ENCODE data around the gene ADA.
"Not testable (repeated sequence)": the region's sequence is repeated elsewhere in the genome, so short reads cannot be mapped to it uniquely, and the experiment has no call there.

The ADA gene

GRCh38 chr20:44590980-44591778, 60.3 kb downstream of the ADA start:
- peaks cover 16% of the 10 kb centered on the region; the same call in 1 of the 2 replicates for H3K36me3 ChIP-seq (ENCODE audit: insufficient read depth, low read length)
- H3K9me2 ChIP-seq (replicated peaks; ENCODE audit: low read depth, low read length) = no peaks in the 10 kb centered on the region
- H4K20me1 ChIP-seq (ENCODE audit: insufficient read depth, low read length, poor library complexity, severe bottlenecking) = no peaks in the 10 kb centered on the region
- no peaks in the 10 kb centered on the region for H3K79me2 ChIP-seq (ENCODE audit: insufficient read depth, low read length)
- no peaks in the 10 kb centered on the region for H3F3A ChIP-seq (ENCODE audit: low read depth)
- H3K27me3 ChIP-seq (ENCODE audit: insufficient read depth, low read length, poor library complexity, severe bottlenecking) = no peaks in the 10 kb centered on the region
- H3K9ac ChIP-seq (ENCODE audit: low read depth, low read length, poor library complexity, severe bottlenecking) = no peak overlapping the region
- TF ChIP-seq, protein P1, sequence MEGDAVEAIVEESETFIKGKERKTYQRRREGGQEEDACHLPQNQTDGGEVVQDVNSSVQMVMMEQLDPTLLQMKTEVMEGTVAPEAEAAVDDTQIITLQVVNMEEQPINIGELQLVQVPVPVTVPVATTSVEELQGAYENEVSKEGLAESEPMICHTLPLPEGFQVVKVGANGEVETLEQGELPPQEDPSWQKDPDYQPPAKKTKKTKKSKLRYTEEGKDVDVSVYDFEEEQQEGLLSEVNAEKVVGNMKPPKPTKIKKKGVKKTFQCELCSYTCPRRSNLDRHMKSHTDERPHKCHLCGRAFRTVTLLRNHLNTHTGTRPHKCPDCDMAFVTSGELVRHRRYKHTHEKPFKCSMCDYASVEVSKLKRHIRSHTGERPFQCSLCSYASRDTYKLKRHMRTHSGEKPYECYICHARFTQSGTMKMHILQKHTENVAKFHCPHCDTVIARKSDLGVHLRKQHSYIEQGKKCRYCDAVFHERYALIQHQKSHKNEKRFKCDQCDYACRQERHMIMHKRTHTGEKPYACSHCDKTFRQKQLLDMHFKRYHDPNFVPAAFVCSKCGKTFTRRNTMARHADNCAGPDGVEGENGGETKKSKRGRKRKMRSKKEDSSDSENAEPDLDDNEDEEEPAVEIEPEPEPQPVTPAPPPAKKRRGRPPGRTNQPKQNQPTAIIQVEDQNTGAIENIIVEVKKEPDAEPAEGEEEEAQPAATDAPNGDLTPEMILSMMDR (conservative IDR thresholded peaks at IDR 0.05; ENCODE audit: low read length) = no peak
- no peak for TF ChIP-seq EZH2phosphoT487 (IDR thresholded peaks at IDR 0.05; ENCODE audit: borderline replicate concordance)
- H2AFZ ChIP-seq (ENCODE audit: low read length) = no peak overlapping the region
- no peak overlapping the region for H3K4me2 ChIP-seq (ENCODE audit: low read depth, low read length, poor library complexity, severe bottlenecking)
- H3K4me1 ChIP-seq (ENCODE audit: insufficient read depth, low read length, poor library complexity, severe bottlenecking) = peaks cover 5% of the 10 kb centered on the region
- H3K4me3 ChIP-seq (ENCODE audit: low read length, poor library complexity, severe bottlenecking) = no peak overlapping the region
- no peaks in the 10 kb centered on the region for H3K9me3 ChIP-seq (ENCODE audit: insufficient read depth, low read depth, low read length)

DNA sequence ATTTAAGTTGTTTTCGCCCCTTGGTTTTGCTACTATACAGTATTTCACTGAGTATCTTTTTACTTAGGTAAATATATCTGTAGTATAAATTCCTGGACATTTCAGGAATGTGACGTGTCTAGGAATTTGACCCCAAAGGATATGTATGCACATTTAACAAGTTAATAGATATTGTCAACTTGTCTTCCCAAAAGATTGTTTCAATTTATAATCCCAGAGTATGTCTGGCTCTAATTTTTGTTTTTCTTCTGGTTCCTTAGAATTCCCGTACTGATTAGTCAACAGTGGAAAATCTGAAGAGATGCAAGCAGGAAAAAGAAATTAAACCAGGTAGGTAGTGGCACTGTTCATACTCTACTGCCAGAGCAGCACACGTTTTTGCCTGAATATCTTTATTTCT, 62.0 kb downstream of the ADA start:
- Histone ChIP-seq H2AFZ (ENCODE audit: low read length) (no peak overlapping the region), H3K36me3 (ENCODE audit: insufficient read depth, low read length) (peaks cover 16% of the 10 kb centered on the region; the same call in 1 of the 2 replicates), H3F3A (ENCODE audit: low read depth) (no peaks in the 10 kb centered on the region), H3K9me2 (replicated peaks; ENCODE audit: low read depth, low read length) (no peaks in the 10 kb centered on the region), H3K9ac (ENCODE audit: low read depth, low read length, poor library complexity, severe bottlenecking) (no peak overlapping the region), H3K4me3 (ENCODE audit: low read length, poor library complexity, severe bottlenecking) (no peak overlapping the region), H3K4me1 (ENCODE audit: insufficient read depth, low read length, poor library complexity, severe bottlenecking) (peaks cover 13% of the 10 kb centered on the region), H3K27me3 (ENCODE audit: insufficient read depth, low read length, poor library complexity, severe bottlenecking) (no peaks in the 10 kb centered on the region), H3K9me3 (ENCODE audit: insufficient read depth, low read depth, low read length) (no peaks in the 10 kb centered on the region), H3K79me2 (ENCODE audit: insufficient read depth, low read length) (no peaks in the 10 kb centered on the region), H4K20me1 (ENCODE audit: insufficient read depth, low read length, poor library complexity, severe bottlenecking) (no peaks in the 10 kb centered on the region), H3K4me2 (ENCODE audit: low read depth, low read length, poor library complexity, severe bottlenecking) (no peak overlapping the region)
- TF ChIP-seq, protein P1 (conservative IDR thresholded peaks at IDR 0.05; ENCODE audit: low read length) = no peak
- TF ChIP-seq EZH2phosphoT487 (IDR thresholded peaks at IDR 0.05; ENCODE audit: borderline replicate concordance) = no peak

DNA sequence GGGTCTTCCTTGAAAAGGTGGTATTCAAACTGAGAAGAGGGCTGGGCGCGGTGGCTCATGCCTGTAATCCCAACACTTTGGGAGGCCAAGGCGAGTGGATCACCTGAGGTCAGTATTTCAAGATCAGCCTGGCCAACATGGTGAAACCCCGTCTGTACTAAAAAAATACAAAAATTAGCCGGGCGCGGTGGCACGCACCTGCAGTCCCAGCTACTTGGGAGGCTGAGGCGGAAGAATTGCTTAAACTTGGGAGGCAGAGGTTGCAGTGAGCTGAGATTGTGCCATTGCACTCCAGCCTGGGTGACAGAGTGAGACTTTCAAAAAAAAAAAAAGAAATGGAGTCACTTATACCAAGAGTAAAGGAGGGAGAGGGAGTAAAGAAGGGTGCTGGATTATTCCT, 63.2 kb downstream of the ADA start:
- H2AFZ ChIP-seq (ENCODE audit: low read length); H3K79me2 ChIP-seq (ENCODE audit: insufficient read depth, low read length); H3K4me2 ChIP-seq (ENCODE audit: low read depth, low read length, poor library complexity, severe bottlenecking); H3F3A ChIP-seq (ENCODE audit: low read depth); H3K9me2 ChIP-seq (replicated peaks; ENCODE audit: low read depth, low read length); H3K27me3 ChIP-seq (ENCODE audit: insufficient read depth, low read length, poor library complexity, severe bottlenecking); H3K9me3 ChIP-seq (ENCODE audit: insufficient read depth, low read depth, low read length); H4K20me1 ChIP-seq (ENCODE audit: insufficient read depth, low read length, poor library complexity, severe bottlenecking); H3K9ac ChIP-seq (ENCODE audit: low read depth, low read length, poor library complexity, severe bottlenecking); H3K4me3 ChIP-seq (ENCODE audit: low read length, poor library complexity, severe bottlenecking): not testable (repeated sequence)
- Histone ChIP-seq H3K4me1 (ENCODE audit: insufficient read depth, low read length, poor library complexity, severe bottlenecking) (peaks cover 22% of the 10 kb centered on the region), H3K36me3 (ENCODE audit: insufficient read depth, low read length) (peaks cover 16% of the 10 kb centered on the region; the same call in 1 of the 2 replicates)
